ENCODE results near the gene VEGFB.

VEGFB gene

GRCh38 chr11:64233913-64234586 lies at the start of gene VEGFB:
VEGFB (plus strand) TSS chr11:64234584; CDS start chr11:64234834, 250 bp downstream.
- no peak for DNase-seq

GRCh38 chr11:64185175-64185692 lies 49.1 kb upstream of the VEGFB start:
- peak; percentile 41 for DNase-seq

GRCh38 chr11:64185693-64186491 lies 48.5 kb upstream of the VEGFB start, which contains the start of gene STIP1:
STIP1 (plus strand) TSS chr11:64186171; CDS start chr11:64186262, 91 bp downstream.
- DNase-seq: peak; percentile 99

GRCh38 chr11:64186492-64187165 lies 47.8 kb upstream of the VEGFB start:
- no peak for DNase-seq

GRCh38 chr11:64192434-64192833 lies 42.0 kb upstream of the VEGFB start:
- DNase-seq: no peak

- no peak for DNase-seq
Observed at GRCh38 chr11:64196626-64197025, 37.8 kb upstream of the VEGFB start.

- DNase-seq: no peak
Observed at GRCh38 chr11:64198511-64198910, 35.9 kb upstream of the VEGFB start.

- DNase-seq: no peak
Observed at GRCh38 chr11:64201543-64201942, 32.8 kb upstream of the VEGFB start.

- no peak for DNase-seq
Observed at GRCh38 chr11:64202992-64203391, 31.4 kb upstream of the VEGFB start.

- DNase-seq: no peak
Observed at GRCh38 chr11:64203421-64204079, 30.8 kb upstream of the VEGFB start.

GRCh38 chr11:64204080-64204440 lies 30.3 kb upstream of the VEGFB start:
- DNase-seq: no peak

- DNase-seq: peak; percentile 89
Observed at GRCh38 chr11:64204464-64204989, 29.9 kb upstream of the VEGFB start.

GRCh38 chr11:64206457-64207255 lies 27.7 kb upstream of the VEGFB start, which contains the start of gene FERMT3:
FERMT3 (plus strand) TSS chr11:64206721; CDS start chr11:64207365, 644 bp downstream.
- peak; percentile 95 for DNase-seq

GRCh38 chr11:64207256-64208085 lies 26.9 kb upstream of the VEGFB start:
- peak; percentile 85 for DNase-seq

GRCh38 chr11:64208086-64208795 lies 26.1 kb upstream of the VEGFB start:
- DNase-seq: no peak

- no peak for DNase-seq
Observed at GRCh38 chr11:64208796-64209562, 25.4 kb upstream of the VEGFB start.

- DNase-seq: no peak
Observed at GRCh38 chr11:64209563-64209843, 24.9 kb upstream of the VEGFB start.

GRCh38 chr11:64210301-64211020 lies 23.9 kb upstream of the VEGFB start:
- DNase-seq: no peak

Data from GF-D8 (cell line).